GM15510 (cell line): ENCODE measurements around the gene FAM219B.

Source experiments
- POLR2A ChIP-seq: IDR thresholded peaks from 3 replicates; pipeline ENCODE4 v1.6.1; 2011; ENCODE audit warnings: borderline replicate concordance; ENCODE audit not compliant: insufficient read length; ENCODE audit errors: extremely low read depth

FAM219B gene, protein sequence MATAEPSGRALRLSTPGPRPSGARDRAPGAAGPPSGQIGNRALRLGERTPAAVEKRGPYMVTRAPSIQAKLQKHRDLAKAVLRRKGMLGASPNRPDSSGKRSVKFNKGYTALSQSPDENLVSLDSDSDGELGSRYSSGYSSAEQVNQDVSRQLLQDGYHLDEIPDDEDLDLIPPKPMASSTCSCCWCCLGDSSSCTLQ

DNA sequence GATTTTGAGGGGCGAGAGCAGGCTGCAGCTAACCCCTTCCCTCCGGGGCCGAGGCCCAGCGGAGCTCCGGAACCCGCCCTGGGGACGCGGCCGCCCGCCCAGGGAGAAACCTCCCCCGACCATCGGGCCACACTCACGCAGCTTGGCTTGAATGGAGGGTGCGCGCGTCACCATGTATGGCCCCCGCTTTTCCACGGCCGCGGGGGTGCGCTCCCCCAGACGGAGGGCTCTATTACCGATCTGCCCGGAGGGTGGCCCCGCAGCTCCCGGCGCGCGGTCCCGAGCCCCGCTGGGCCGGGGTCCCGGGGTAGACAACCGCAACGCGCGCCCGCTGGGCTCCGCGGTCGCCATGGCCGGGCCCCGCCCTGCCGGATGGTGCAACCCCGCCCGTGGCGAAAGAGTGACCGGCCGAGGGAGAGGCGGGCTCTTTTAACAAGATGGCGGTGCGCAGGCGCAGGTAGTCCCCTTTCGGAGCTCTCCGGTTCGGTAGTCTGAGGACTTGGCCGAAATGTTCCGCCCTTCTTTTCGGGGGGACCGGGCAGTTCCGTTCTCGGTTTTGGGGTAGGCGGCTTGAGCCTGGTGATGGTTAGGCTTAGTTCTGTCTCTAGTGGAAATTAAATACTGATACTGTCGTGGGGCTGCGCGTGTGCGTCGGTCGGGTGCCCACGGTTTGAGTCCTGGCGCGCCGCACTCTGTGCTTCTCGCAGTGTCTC, at the start of gene FAM219B:
Gene FAM219B, minus strand, starts transcription at position 402 of the 713 bp plus-strand sequence. Its CDS starts 51 bp downstream, at position 351.
- TF ChIP-seq POLR2A: peak; percentile 95

DNA sequence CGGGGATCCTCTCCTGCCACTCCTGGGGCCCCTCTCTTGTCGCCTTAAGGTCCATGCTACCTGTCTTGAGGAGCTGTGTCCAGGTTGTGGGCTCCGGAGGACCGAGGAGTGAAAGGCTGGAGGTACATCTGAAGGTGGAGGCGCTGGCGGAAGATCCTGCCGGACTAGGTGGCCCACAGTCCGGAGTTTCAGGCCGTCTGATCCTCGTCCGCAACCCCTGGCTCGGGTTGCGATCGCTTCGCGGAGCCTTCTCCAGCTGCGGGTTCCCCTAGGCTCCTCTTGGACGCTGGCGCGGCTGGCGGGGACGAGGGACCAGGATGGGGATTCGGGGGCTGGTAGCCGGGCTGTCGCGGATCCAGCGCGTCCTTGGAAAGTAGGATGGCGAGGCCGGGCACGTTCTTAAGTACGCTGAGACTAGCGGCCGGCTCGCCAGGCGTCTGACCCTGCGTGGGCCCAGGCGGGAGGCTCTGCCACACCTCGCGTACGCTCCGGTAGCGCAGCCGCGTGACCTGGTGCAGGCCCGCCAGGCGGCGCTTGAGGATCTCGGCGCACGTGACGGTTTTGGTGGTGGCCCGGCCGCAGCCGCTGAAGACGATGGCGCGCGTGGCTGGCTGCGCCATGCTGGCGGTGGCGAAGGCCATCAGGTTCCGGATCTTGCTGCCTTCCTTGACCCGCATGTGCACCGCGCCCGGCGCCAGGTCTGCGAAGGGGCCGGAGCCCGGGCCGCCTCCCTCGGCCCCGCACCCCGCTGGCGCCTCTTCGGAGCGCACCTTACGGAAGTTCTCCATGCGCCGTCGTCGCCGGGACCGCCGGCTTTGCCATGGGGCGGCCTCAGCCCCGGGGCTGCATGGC, 49.4 kb upstream of the FAM219B start:
- no peak for TF ChIP-seq POLR2A

DNA sequence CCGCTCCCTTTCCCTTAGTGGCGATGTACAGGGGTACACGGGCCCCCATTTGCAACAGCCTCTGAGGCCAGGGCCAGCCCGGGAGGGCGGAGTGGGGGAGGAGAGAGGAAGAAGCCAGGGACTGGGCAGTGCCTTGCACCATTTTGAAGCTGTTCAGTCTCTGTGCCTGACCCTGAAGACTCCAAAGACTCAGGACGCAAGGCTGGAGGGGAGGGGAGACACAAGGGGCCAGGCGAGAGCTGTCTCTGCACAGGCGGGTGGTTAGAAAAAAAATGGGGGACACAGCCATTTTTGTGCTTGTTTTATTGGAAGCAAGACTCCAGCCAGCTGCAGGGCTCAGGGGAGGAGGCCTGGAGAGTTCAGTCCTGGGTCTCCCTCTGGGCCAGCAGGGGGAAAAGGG, 48.4 kb upstream of the FAM219B start:
- no peak for TF ChIP-seq POLR2A

DNA sequence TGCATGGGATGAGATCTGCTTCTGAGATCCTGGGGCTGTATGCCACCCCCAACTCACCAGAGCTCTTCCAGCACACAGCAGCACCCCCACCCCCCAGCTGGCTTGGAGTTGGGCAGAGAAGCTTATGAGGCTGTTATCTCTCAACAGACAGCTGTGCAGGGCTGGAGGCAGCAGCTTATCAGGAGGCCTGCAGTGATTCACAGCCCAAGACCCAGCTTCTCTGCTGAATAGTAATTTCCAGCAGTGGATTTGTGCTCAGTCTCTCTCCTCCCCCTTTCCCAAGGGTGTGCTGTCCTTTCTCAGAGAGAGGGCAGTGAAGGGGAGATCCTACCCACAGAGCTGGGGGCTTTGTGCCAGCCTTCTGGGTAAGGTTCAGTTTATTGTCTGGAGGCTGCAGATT, 47.9 kb upstream of the FAM219B start:
- TF ChIP-seq POLR2A: no peak

DNA sequence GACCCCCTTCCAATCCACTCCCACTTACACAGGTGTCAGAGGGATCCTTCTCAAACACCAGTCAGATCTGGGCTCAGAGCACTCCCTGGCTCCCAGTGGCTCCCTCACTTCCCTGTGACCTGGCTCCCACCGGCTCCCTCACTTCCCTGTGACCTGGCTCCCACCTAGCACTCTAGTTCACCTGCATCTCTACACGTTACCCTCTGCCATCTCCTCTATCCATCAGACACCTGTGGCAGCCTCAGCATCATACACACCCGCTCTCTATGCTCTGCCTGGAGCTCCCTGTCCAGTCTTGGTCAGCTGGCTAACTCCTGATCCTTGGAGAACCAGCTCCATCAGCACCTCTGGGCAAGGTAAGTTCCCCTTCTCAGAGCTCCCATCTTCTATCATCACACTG, 44.4 kb upstream of the FAM219B start:
- no peak for TF ChIP-seq POLR2A

DNA sequence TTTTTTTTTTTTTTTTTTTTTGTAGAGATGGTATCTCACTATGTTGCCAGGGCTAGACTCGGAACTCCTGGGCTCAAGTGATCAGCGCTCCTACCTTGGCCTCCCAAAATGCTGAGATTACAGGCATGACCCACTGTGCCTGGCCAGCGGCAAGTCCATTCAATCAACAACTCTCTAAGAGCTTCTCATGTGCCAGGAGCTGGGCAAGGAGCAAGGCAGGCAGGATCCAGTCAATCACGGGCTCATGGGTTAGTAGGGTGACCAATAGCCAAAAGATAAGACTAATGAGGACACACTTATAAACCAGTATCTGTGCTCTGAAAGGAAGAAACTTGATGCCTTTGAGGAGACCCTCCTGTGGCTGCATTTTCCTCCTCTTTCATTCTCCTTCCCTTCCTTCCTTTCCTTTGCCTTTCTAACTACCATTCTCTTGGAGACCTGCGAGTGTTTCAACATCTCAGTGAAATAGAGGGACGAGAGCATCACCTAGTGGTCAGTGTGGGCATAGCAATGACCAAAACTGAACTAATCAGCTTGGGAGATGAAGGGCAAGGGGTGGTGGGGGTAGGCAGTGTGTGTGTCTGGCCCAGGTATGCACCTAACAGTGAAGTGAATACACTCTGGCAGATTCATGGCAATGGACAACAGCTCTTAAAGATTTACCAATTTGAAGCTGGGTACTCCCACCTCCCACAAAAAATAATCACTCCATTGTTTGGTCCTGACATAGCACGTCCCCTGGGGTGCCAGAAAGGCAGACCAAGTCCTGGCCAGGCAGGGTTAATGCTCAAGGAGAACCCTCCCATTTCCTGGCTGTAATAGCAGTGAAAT, 43.6 kb upstream of the FAM219B start:
- TF ChIP-seq POLR2A: no peak

DNA sequence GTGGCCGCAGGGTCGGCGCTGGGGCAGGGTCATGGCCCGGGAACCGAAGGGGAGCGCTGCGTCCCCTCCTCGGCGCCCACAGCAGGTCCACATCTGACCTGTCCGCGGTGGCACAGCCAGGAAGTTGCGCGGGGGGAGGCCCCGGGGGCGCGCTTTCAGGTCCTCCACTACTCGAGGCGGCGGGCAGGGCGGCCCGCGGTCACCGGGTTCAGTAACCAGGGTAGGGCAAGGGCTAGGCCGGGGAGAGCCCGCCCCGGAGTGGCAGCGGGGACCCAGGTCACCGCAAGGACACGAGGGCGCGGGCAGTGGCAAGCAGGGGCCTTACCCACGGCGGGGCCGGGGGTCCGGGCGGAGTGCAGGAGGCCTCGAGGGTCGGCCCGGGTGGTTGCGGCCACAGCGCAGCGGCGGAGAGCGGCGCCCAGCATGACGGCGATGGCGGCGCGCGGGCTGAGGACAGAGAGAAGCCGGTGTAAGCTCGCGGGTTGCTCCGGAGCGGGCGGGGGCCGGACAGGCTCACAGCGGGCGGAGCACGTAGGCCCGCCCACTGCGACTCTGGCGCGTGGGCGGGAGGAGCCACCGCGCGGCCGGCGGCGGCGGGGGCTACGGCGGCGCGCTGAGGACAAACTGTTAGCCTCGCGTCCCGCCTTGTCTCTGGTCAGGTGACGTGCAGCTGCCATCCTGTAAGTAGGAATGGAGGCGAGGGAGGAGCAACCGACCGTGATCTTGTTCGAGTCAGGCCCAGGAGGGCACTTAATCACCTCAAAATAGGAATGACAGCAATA, 31.1 kb upstream of the FAM219B start, which contains the start of gene COX5A:
Gene COX5A, minus strand, starts transcription at position 484 of the 782 bp plus-strand sequence. Its CDS starts 59 bp downstream, at position 425.
- peak; percentile 94 for TF ChIP-seq POLR2A

DNA sequence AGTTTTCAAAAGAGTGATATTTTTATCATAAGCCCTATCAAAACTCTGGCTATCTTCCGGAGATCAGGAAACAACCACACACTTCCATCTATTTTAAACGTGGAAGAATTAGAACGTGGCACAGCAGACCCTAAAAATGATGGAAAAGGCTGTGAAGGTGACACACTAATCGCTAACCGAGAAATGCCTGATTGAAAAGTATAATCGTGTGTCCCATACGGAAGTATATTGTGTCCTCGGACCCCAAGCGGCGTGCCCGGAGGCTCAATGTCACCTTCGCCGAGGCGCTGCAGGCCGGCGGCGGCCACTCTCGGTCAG, 30.6 kb upstream of the FAM219B start:
- no peak for TF ChIP-seq POLR2A

DNA sequence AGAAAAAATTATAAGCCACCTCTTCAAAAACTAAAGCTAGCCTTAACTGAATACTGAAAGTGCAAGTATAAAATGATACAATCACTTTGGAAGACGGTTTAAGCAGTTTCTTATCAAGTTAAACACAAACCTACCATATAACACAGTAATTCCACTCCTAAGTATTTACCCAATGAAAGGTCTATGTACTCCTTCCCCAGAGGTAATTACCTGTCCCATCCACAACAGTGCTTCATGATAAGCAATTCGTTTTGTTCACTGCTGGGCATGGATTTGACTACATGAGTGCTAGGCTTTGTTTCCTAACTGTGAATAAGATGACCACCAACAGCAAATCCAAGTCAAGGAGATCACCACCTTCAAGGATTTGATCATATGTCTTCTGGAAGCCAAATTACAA, 26.9 kb upstream of the FAM219B start:
- no peak for TF ChIP-seq POLR2A

DNA sequence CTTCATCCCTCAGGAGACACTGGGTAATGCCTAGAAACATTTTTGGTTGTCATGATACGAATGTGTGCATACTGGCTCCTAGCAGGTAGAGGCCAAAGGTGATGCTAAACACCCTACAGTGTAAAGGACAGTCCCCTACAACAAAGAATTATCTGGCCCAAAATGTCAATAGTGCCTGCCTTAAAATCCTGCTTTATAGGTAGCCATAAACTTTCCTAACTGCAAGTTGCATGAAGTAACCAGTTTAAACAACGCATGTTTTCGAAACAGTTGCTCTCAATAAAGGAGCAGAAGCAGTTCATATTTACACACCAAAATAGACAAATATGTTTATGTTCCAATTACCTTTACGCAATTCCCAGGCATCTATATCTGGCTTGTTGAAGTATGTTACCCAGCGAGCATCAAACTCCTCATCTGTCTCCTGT, 22.1 kb upstream of the FAM219B start:
- no peak for TF ChIP-seq POLR2A

DNA sequence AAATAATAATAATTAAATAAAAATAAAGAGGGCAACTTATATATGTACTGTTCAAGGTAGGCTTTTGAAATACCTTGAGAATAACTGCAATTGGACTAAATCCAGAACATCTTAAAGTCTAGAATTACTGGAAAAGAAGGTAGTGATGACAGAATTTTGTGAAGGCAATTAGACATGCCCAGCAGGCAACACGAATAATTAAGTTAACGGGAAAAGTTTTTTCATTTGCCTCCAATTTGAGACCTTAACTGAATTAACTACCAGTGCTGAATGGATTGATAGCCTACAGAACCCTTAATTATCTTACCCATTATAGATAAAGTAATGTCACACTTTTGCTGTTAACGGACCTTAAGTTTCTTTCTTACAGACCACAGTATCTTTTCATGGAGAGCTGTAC, 17.9 kb upstream of the FAM219B start:
- no peak for TF ChIP-seq POLR2A

DNA sequence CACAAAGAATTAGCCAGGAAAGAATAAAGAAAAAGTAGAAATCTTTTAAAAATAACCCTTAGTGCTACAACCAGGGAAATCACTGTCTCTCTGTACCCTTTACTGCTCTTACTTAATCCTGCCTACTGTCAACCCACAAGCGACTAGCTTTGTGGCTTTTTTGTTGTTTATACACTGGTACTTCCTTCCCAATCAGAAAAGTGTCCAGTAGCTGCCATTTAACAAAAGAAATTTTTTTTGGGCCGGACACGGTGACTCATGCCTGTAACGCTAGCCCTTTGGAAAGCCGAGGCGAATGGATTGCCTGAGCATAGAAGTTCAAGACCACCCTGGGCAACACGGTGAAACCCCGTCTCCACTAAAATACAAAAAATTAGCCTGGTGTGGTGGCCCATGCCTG, 13.8 kb upstream of the FAM219B start:
- TF ChIP-seq POLR2A: no peak

DNA sequence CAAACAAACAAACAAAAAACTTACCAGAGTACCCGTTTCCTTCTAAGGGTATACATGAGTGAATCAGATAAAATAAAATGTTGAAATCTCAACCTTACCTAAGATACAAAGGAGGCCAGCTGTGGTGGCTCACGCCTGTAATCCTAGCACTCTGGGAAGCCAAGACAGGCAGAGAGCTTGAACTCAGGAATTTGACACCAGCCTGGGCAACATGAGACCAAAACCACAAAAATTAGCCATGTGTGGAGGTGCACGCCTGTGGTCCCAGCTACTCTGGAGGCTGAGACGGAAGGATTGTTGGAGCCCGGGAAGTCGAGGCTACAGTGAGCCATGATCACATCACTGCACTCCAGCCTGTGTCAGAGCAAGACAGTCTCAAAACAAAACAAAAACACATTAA, 11.0 kb upstream of the FAM219B start:
- TF ChIP-seq POLR2A: no peak

DNA sequence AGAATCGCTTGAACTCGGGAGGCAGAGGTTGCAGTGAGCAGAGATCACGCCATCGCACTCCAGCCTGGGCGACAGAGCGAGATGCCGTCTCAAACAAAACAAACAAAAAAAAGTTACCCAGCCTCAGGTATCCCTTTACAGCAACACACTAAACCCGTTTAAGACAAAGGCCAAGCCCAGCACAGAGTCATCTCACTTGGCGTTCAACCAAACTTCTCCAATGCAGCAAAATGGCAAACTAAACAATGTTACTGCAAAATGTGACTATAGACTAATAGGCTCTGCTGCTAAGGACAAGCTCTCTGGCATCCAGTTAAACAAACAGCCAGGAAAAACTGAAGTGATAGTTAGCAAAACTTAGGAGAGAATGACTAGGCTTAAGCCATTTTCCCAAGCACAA, 6.4 kb upstream of the FAM219B start:
- TF ChIP-seq POLR2A: no peak

DNA sequence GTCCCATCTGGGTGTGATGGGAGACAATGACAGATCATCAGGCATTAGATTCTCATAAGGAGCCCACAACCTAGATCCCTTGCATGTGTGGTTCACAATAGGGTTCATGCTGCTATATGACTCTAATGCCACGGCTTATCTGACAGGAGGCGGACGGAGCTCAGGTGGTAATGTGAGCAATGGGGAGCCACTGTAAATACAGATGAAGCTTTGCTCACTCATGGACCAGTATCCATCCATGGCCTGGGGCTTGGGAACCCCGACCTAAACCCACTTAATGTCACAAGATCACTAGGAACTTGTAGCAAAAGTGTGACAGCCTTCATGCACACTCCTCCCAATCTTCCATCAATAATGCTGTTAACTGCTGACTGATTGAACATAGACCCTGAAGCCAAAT, 2.0 kb upstream of the FAM219B start:
- TF ChIP-seq POLR2A: no peak
